GM23338 (cell line): Measurements from ENCODE around the gene EP300. TPM values are rescaled to one million over a fixed set of nuclear protein-coding genes. Genes with fewer than 3 reads are reported as not detected.

Source experiments
- ATAC-seq: fragments of 200-7000 bp; cut with Tn5 transposase; 3 replicates; pipeline ENCODE4 v1.9.1; 2020
- DNase-seq: peaks from one replicate; pipeline ENCODE4 v3.0.0-alpha.2; 2015; ENCODE audit warnings: low spot score
- H2AFZ ChIP-seq: fragments of 200-600 bp; sonication (generic); 2 replicates; pipeline ENCODE4 v1.8.0; 2016; ENCODE audit warnings: antibody characterized with exemption, mild to moderate bottlenecking, moderate library complexity
- H3F3A ChIP-seq: fragments of 200-600 bp; sonication (generic); replicated peaks from 2 replicates; pipeline ENCODE4 v1.8.0; 2017; ENCODE audit warnings: antibody characterized with exemption, mixed run types, low read depth
- H3K27ac ChIP-seq: fragments of 200-600 bp; sonication (generic); 2 replicates; pipeline ENCODE4 v1.6.1; 2016; ENCODE audit warnings: low read depth
- H3K27me3 ChIP-seq: fragments of 200-600 bp; sonication (generic); 2 replicates; pipeline ENCODE4 v1.8.0; 2016; ENCODE audit warnings: mild to moderate bottlenecking, mixed run types, moderate library complexity; ENCODE audit not compliant: insufficient read depth
- H3K36me3 ChIP-seq: fragments of 200-600 bp; sonication (generic); 2 replicates; pipeline ENCODE4 v1.8.0; 2016; ENCODE audit warnings: mild to moderate bottlenecking; ENCODE audit not compliant: insufficient read depth
- H3K4me1 ChIP-seq: fragments of 200-600 bp; sonication (generic); 2 replicates; pipeline ENCODE4 v1.8.0; 2016; ENCODE audit warnings: mild to moderate bottlenecking, moderate library complexity; ENCODE audit not compliant: insufficient read depth
- H3K4me2 ChIP-seq: fragments of 200-600 bp; sonication (generic); 2 replicates; pipeline ENCODE4 v1.7.1; 2017; ENCODE audit warnings: mixed run types
- H3K4me3 ChIP-seq: fragments of 200-600 bp; sonication (generic); 2 replicates; pipeline ENCODE4 v1.6.1; 2016; ENCODE audit warnings: mixed run types
- H3K79me2 ChIP-seq: fragments of 200-600 bp; sonication (generic); replicated peaks from 2 replicates; pipeline ENCODE4 v1.8.0; 2017; ENCODE audit warnings: mild to moderate bottlenecking; ENCODE audit not compliant: insufficient read depth
- H3K9me2 ChIP-seq: fragments of 200-600 bp; sonication (generic); 2 replicates; pipeline ENCODE4 v1.8.0; 2017; ENCODE audit not compliant: insufficient read depth
- H4K20me1 ChIP-seq: fragments of 200-600 bp; sonication (generic); replicated peaks from 2 replicates; pipeline ENCODE4 v1.8.0; 2017; ENCODE audit warnings: mild to moderate bottlenecking; ENCODE audit not compliant: insufficient read depth
- H3K27ac Mint-ChIP-seq: 2 replicates; pipeline ENCODE4 v1.8.0; 2020; ENCODE audit warnings: inconsistent platforms, mild to moderate bottlenecking, moderate library complexity, mixed read lengths
- H3K27me3 Mint-ChIP-seq: 3 replicates; pipeline ENCODE4 v1.8.0; 2022; ENCODE audit warnings: low read depth, mild to moderate bottlenecking, moderate library complexity, mixed read lengths, inconsistent platforms; ENCODE audit not compliant: insufficient read depth, poor library complexity
- H3K36me3 Mint-ChIP-seq: 3 replicates; pipeline ENCODE4 v1.8.0; 2021; ENCODE audit warnings: low read depth, mild to moderate bottlenecking, inconsistent platforms, moderate library complexity, mixed read lengths
- H3K4me1 Mint-ChIP-seq: 3 replicates; pipeline ENCODE4 v1.8.0; 2020; ENCODE audit warnings: mild to moderate bottlenecking, inconsistent platforms, mixed read lengths
- H3K4me3 Mint-ChIP-seq: 3 replicates; pipeline ENCODE4 v1.8.0; 2021; ENCODE audit warnings: moderate library complexity, mild to moderate bottlenecking, inconsistent platforms, mixed read lengths
- H3K9me3 Mint-ChIP-seq: 3 replicates; pipeline ENCODE4 v1.8.0; 2020; ENCODE audit warnings: moderate library complexity, mild to moderate bottlenecking, inconsistent platforms, mixed read lengths
- CREB1 ChIP-seq: fragments of 250-450 bp; sonication (Bioruptor Pico); IDR thresholded peaks from 2 replicates; pipeline ENCODE4 v1.5.0; 2020; ENCODE audit warnings: low read depth, mild to moderate bottlenecking, moderate library complexity
- EZH2 ChIP-seq: fragments of 200-600 bp; sonication (generic); IDR thresholded peaks from one replicate; pipeline ENCODE4 v1.8.0; 2017; ENCODE audit warnings: antibody characterized with exemption, mild to moderate bottlenecking, low read depth; ENCODE audit not compliant: unreplicated experiment
- EZH2phosphoT487 ChIP-seq: fragments of 200-600 bp; sonication (generic); IDR thresholded peaks from one replicate; pipeline ENCODE4 v1.8.1; 2018; ENCODE audit warnings: antibody characterized with exemption; ENCODE audit not compliant: unreplicated experiment
- JUNB ChIP-seq: IDR thresholded peaks from one replicate; pipeline ENCODE4 v1.6.1; 2016; ENCODE audit warnings: antibody characterized with exemption; ENCODE audit not compliant: unreplicated experiment
- NANOG ChIP-seq: IDR thresholded peaks from 2 replicates; pipeline ENCODE4 v1.6.1; 2016; ENCODE audit warnings: antibody characterized with exemption, borderline replicate concordance
- POLR2AphosphoS5 ChIP-seq: IDR thresholded peaks from 2 replicates; pipeline ENCODE4 v1.6.1; 2016; ENCODE audit warnings: antibody characterized with exemption, low read depth
- STAT1 ChIP-seq: IDR thresholded peaks from one replicate; pipeline ENCODE4 v1.6.1; 2016; ENCODE audit warnings: antibody characterized with exemption; ENCODE audit not compliant: unreplicated experiment
- ZNF114 ChIP-seq: fragments of 250-450 bp; sonication (Bioruptor Pico); IDR thresholded peaks from 2 replicates; pipeline ENCODE4 v1.5.0; 2020; ENCODE audit warnings: mild to moderate bottlenecking, moderate library complexity
- ZNF331 ChIP-seq: fragments of 250-450 bp; sonication (Bioruptor Pico); IDR thresholded peaks from 2 replicates; pipeline ENCODE4 v1.5.0; 2020; ENCODE audit warnings: low read depth, mild to moderate bottlenecking, moderate library complexity
- polyA plus RNA-seq: library from polyadenylated mRNA; unstranded; fragments of >200 nt; fragmentation: Nextera tagmentation; extraction: Ambion mirVana; gene quantifications from 2 replicates; pipeline ENCODE4 v1.2.1, GENCODE V29; 2016
- total RNA-seq: library from RNA; depleted of rRNA; stranded (reverse); fragments of >200 nt; shearing (Covaris generic); gene quantifications from 2 replicates; pipeline ENCODE4 v1.2.3, GENCODE V29; 2014
- TF ChIP-seq, protein P1 (sequence below), 2 experiments: fragments of 200-600 bp in 1 of 2; sonication (generic) in 1 of 2; conservative IDR thresholded peaks; 2 replicates each; pipeline versions ENCODE4 v1.5.1 to v1.6.1; 2016 to 2017; ENCODE audit warnings: antibody characterized with exemption in 2 of 2, low read depth in 2 of 2, mild to moderate bottlenecking in 2 of 2, moderate library complexity in 1 of 2
- TF ChIP-seq, protein P2 (sequence below): IDR thresholded peaks from one replicate; pipeline ENCODE4 v1.6.1; 2018; ENCODE audit warnings: antibody characterized with exemption; ENCODE audit not compliant: unreplicated experiment
- TF ChIP-seq, protein P3 (sequence below): fragments of 250-450 bp; sonication (Bioruptor Pico); IDR thresholded peaks from 2 replicates; pipeline ENCODE4 v1.5.0; 2020; ENCODE audit warnings: mild to moderate bottlenecking, moderate library complexity
- TF ChIP-seq, protein P4 (sequence below): IDR thresholded peaks from 2 replicates; pipeline ENCODE4 v1.6.1; 2016; ENCODE audit warnings: antibody characterized with exemption

The EP300 gene
- total and polyA plus RNA-seq, 2 experiments from 2014 or later: 40.7 to 129 TPM

DNA sequence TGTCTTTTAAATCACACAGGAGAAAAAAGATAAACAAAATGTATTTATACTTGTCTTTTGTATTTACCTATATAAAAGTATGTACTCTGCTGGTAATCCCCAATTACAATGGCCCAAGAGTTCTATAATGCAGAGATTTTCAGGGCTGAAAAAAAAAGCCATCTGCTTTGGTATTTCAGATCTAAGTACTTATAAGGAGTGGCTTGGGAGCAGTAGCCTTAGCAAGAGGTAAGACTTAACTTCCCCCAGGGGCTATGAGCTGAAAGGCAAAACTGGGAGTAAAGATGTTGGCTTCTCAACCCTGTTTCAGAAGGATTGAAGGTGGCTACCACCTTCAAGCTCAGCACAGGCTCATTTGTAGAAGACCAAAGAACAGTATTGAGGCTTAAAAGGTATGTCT lies 35.3 kb upstream of the EP300 start:
- no peaks in the 10 kb centered on the region for H3K9me3 Mint-ChIP-seq
- Histone ChIP-seq H4K20me1 (no peaks in the 10 kb centered on the region), H3K79me2 (no peaks in the 10 kb centered on the region), H3F3A (no peaks in the 10 kb centered on the region), H2AFZ (peak overlapping the region; percentile 89), H3K4me3 (no peak overlapping the region), H3K4me1 (no peaks in the 10 kb centered on the region), H3K9me2 (no peaks in the 10 kb centered on the region; the same call in 1 of the 2 replicates), H3K27ac (no peak overlapping the region), H3K27me3 (no peaks in the 10 kb centered on the region), H3K4me2 (no peak overlapping the region), H3K36me3 (no peaks in the 10 kb centered on the region)
- no peaks in the 10 kb centered on the region for H3K36me3 Mint-ChIP-seq
- H3K4me3 Mint-ChIP-seq: no peak overlapping the region
- no peak overlapping the region for H3K27ac Mint-ChIP-seq
- DNase-seq (no peak), ATAC-seq (no peak)
- H3K4me1 Mint-ChIP-seq: peaks cover 4% of the 10 kb centered on the region
- TF ChIP-seq, protein P1, sequence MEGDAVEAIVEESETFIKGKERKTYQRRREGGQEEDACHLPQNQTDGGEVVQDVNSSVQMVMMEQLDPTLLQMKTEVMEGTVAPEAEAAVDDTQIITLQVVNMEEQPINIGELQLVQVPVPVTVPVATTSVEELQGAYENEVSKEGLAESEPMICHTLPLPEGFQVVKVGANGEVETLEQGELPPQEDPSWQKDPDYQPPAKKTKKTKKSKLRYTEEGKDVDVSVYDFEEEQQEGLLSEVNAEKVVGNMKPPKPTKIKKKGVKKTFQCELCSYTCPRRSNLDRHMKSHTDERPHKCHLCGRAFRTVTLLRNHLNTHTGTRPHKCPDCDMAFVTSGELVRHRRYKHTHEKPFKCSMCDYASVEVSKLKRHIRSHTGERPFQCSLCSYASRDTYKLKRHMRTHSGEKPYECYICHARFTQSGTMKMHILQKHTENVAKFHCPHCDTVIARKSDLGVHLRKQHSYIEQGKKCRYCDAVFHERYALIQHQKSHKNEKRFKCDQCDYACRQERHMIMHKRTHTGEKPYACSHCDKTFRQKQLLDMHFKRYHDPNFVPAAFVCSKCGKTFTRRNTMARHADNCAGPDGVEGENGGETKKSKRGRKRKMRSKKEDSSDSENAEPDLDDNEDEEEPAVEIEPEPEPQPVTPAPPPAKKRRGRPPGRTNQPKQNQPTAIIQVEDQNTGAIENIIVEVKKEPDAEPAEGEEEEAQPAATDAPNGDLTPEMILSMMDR (conservative IDR thresholded peaks at IDR 0.05; ENCODE audit: low read depth in 2 of 2): no peak
- TF ChIP-seq STAT1 (no peak), ZNF114 (CRISPR knock-in tag) (no peak), CREB1 (CRISPR knock-in tag) (no peak), NANOG (no peak), JUNB (no peak), EZH2phosphoT487 (no peak), POLR2AphosphoS5 (no peak), EZH2 (no peak), ZNF331 (CRISPR knock-in tag) (no peak)
- TF ChIP-seq, protein P2, sequence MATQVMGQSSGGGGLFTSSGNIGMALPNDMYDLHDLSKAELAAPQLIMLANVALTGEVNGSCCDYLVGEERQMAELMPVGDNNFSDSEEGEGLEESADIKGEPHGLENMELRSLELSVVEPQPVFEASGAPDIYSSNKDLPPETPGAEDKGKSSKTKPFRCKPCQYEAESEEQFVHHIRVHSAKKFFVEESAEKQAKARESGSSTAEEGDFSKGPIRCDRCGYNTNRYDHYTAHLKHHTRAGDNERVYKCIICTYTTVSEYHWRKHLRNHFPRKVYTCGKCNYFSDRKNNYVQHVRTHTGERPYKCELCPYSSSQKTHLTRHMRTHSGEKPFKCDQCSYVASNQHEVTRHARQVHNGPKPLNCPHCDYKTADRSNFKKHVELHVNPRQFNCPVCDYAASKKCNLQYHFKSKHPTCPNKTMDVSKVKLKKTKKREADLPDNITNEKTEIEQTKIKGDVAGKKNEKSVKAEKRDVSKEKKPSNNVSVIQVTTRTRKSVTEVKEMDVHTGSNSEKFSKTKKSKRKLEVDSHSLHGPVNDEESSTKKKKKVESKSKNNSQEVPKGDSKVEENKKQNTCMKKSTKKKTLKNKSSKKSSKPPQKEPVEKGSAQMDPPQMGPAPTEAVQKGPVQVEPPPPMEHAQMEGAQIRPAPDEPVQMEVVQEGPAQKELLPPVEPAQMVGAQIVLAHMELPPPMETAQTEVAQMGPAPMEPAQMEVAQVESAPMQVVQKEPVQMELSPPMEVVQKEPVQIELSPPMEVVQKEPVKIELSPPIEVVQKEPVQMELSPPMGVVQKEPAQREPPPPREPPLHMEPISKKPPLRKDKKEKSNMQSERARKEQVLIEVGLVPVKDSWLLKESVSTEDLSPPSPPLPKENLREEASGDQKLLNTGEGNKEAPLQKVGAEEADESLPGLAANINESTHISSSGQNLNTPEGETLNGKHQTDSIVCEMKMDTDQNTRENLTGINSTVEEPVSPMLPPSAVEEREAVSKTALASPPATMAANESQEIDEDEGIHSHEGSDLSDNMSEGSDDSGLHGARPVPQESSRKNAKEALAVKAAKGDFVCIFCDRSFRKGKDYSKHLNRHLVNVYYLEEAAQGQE: no peak
- TF ChIP-seq, protein P3, sequence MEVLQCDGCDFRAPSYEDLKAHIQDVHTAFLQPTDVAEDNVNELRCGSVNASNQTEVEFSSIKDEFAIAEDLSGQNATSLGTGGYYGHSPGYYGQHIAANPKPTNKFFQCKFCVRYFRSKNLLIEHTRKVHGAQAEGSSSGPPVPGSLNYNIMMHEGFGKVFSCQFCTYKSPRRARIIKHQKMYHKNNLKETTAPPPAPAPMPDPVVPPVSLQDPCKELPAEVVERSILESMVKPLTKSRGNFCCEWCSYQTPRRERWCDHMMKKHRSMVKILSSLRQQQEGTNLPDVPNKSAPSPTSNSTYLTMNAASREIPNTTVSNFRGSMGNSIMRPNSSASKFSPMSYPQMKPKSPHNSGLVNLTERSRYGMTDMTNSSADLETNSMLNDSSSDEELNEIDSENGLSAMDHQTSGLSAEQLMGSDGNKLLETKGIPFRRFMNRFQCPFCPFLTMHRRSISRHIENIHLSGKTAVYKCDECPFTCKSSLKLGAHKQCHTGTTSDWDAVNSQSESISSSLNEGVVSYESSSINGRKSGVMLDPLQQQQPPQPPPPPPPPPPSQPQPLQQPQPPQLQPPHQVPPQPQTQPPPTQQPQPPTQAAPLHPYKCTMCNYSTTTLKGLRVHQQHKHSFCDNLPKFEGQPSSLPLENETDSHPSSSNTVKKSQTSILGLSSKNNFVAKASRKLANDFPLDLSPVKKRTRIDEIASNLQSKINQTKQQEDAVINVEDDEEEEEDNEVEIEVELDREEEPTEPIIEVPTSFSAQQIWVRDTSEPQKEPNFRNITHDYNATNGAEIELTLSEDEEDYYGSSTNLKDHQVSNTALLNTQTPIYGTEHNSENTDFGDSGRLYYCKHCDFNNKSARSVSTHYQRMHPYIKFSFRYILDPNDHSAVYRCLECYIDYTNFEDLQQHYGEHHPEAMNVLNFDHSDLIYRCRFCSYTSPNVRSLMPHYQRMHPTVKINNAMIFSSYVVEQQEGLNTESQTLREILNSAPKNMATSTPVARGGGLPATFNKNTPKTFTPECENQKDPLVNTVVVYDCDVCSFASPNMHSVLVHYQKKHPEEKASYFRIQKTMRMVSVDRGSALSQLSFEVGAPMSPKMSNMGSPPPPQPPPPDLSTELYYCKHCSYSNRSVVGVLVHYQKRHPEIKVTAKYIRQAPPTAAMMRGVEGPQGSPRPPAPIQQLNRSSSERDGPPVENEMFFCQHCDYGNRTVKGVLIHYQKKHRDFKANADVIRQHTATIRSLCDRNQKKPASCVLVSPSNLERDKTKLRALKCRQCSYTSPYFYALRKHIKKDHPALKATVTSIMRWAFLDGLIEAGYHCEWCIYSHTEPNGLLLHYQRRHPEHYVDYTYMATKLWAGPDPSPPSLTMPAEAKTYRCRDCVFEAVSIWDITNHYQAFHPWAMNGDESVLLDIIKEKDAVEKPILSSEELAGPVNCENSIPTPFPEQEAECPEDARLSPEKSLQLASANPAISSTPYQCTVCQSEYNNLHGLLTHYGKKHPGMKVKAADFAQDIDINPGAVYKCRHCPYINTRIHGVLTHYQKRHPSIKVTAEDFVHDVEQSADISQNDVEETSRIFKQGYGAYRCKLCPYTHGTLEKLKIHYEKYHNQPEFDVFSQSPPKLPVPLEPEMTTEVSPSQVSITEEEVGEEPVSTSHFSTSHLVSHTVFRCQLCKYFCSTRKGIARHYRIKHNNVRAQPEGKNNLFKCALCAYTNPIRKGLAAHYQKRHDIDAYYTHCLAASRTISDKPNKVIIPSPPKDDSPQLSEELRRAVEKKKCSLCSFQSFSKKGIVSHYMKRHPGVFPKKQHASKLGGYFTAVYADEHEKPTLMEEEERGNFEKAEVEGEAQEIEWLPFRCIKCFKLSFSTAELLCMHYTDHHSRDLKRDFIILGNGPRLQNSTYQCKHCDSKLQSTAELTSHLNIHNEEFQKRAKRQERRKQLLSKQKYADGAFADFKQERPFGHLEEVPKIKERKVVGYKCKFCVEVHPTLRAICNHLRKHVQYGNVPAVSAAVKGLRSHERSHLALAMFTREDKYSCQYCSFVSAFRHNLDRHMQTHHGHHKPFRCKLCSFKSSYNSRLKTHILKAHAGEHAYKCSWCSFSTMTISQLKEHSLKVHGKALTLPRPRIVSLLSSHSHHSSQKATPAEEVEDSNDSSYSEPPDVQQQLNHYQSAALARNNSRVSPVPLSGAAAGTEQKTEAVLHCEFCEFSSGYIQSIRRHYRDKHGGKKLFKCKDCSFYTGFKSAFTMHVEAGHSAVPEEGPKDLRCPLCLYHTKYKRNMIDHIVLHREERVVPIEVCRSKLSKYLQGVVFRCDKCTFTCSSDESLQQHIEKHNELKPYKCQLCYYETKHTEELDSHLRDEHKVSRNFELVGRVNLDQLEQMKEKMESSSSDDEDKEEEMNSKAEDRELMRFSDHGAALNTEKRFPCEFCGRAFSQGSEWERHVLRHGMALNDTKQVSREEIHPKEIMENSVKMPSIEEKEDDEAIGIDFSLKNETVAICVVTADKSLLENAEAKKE (CRISPR knock-in tag): no peak
- TF ChIP-seq, protein P4, sequence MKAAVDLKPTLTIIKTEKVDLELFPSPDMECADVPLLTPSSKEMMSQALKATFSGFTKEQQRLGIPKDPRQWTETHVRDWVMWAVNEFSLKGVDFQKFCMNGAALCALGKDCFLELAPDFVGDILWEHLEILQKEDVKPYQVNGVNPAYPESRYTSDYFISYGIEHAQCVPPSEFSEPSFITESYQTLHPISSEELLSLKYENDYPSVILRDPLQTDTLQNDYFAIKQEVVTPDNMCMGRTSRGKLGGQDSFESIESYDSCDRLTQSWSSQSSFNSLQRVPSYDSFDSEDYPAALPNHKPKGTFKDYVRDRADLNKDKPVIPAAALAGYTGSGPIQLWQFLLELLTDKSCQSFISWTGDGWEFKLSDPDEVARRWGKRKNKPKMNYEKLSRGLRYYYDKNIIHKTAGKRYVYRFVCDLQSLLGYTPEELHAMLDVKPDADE: no peak
- H3K27me3 Mint-ChIP-seq: no peaks in the 10 kb centered on the region
